ENCODE measurements around the gene MYOZ3.
A peak's percentile ranks its signal among the peaks of the same experiment; 100 is the strongest.

MYOZ3 gene

DNA sequence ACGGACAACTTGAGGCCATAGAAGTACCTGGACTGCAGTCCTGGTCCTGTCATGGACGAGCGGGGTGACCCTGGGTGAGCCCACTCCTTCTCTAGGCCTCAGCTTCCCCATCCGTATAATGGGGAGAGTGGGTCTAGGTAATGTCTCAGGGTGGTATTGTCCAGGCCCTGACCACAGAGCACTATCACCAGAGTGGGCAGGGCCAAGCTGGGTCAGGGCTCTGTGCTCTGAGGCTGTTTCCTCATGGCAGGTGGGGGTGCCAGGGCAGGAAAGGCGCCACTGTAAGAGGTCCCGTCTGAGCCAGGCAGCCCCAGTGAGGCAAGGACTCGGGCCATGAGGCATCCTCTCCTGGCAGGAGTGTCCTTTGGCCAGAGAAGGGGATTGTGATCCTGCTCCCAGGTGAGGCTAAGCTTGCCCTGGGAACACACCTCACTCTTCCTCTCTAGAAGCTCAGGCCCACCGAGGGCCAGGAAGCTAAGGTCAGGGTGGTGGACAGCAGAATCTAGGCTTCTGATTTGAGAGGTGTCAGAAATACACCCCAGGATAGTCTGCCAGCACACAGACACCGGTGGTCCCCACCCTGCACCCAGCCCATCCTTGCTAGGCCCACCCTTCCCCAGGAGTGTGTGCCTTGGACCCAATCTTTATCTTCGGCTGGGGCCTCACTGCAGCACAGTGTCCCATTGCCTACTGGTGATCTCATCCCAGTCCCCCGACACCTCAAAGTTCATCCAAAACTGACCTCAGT is 1.5 kb upstream of the MYOZ3 start:
- no peak for DNase-seq (ENCODE audit: low read depth)

DNA sequence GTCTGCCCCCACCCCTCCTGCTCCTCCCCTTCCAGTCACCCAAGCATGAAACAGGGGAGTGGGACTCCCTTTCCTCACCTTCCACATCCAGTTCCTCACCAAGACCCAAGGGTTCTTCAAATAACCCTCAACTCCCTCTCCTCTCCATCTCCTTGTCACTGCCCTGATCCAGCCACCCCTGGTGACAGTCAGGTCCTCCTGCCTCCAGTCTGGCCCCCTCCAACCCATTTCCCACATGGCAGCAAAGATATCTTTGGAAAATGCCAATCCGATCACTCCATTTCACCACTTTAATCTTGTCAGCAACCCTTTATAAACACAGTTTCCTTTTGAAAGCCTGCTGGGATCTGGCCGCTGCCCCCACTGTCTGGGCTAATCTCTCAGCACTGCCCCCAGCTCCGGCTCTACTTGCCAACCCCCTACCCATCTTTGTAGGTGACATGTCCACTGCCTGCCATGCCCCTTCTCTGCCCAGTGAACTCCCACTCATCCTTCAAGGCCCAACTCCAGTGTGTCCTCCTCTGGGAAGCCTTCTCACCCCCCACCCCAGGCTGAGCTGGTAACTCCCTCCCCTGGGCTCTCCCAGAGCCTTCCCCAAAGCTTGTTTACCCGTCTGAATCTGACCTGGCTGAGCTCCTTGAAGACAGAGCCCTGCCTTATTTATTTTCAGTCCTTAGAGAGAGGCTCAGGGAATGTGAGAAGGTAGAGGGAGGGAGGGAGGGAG is 781 bp upstream of the MYOZ3 start:
- no peak for DNase-seq (ENCODE audit: low read depth)

DNA sequence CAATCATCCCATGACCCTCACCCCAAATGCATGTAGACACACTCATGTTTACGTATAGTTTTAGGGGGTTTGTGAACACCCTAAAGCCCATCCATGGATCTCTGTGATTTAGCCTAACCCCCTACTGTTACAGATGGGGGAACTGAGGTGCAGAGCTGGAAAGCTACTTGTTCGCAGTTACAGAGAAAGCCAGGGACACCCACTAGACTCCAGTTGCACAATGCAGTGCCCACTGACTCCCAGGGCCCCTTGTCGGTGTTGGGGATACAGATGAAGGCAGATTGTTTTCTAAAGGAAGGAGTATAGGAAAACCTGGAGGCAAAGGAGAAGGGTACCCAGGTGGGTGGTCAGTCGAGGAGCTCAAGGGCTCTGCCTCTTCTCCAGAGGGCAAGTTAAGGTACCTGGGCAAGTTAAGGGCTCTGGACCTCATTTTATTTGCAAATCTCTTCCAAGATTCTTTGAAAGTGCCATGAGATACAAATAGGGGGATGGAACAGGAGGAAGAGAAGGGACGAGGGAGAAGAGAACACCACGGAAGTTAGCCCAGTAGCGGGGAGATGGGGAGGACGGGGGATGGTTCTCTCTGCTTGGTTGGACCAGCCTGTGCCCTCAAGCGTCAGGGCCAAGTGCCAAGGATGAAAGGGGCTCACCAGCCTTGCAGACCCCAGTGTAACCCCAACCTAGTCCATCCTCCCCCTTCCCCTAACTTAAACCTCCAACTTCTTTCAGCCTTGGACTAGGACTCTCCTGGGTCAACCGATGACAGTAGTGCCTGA is 958 bp downstream of the MYOZ3 start:
- DNase-seq (ENCODE audit: low read depth): no peak

DNA sequence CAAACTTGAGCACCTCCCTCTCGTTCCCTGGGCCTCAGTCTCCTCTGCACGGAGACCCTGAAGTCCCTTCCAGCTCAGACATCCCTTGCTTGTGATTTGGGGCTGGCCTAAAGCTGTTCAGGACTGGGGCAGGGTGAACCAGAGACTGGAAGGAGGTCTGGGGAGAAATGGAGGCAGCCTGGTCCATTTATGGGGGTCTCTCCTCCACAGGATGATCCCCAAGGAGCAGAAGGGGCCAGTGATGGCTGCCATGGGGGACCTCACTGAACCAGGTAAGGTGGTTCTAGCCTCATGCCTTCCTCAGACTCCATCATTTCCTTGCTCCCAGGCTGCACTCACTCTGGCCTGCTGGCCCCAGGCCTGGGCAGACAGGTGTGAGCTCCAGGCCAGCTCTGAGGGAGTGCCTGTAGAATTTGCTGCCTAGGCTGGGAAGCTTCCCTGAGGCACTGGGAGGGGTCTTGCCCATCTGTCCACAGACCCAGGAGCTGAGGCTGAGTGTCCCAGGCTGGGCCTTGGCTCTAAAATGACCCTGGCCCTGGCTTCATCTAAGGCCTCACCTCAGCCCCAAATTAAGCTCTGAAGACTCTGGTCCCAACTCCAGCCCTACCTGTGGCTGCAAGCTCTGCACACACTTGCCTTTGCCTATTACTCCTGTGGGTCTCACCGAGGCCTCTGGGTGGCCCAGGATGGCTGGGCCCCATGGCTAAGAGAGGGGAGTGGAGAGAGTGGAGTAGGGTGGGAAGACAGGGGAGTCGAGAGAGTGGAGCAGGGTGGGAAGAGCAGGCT is 1.9 kb downstream of the MYOZ3 start:
- DNase-seq (ENCODE audit: low read depth): no peak

DNA sequence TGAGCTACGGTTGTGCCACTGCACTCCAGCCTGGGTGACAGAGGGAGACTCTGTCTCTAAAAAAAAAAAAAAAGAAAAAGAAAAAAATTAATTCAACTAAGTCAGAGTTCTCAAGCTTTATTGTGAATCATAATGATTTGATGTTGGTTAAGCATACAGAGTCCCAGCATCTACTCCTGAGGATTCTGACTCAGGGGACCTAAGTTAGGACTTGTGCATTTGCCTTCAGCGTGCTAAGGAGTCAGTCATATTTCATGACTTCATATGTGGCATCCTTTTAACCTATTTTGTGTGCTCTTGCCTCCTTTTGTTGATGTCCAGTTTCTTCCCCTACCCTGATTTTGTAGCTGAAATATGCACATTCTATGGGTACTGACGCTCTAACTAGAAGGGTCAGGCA is 2.9 kb downstream of the MYOZ3 start:
- DNase-seq (ENCODE audit: low read depth): no peak

DNA sequence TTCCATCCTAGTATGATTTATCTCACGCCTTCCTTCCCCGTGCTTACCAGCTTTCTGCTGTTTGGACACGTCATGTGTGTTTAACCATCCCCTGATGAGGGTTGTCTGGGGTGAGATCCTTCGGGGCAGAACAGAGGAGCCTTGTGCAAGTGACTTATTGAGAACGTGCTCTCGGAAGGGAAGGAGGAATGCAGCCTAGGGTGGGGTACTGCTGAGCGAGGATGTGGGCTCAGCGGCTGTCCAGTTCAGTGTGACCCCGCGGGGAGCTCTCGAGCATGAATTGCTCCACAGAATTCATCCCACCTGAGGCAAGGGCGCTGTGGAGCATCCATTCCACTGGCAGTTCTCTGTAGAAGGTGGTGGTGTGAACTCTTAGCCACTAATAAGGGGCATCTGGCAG is 4.0 kb downstream of the MYOZ3 start:
- no peak for DNase-seq (ENCODE audit: low read depth)

DNA sequence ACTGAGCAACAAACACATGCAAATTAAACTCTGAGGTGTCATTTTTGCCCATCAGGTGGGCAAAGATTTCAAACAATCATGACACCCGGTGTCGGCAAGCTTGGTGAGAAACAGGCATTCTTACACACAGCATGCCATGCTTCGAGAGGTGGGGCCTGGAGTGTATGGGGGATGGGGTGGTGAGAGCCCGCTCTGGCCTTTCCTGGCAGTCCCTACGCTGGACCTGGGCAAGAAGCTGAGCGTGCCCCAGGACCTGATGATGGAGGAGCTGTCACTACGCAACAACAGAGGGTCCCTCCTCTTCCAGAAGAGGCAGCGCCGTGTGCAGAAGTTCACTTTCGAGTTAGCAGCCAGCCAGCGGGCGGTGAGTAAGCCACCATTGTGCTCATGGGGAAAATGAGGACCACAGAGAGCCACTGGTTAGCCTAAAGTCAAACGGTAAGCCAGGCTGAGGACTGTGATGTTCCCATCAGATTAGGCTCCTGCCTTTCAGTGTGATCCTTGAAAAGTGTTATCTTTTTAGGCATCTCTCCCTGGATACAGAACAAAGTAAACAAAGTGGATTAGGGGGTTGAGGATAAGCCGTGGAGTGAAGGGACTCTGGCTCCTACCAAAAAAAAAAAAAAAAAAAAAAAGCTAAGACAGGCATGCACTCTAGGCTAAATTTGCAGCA is 9.4 kb downstream of the MYOZ3 start:
- DNase-seq (ENCODE audit: low read depth): no peak

DNA sequence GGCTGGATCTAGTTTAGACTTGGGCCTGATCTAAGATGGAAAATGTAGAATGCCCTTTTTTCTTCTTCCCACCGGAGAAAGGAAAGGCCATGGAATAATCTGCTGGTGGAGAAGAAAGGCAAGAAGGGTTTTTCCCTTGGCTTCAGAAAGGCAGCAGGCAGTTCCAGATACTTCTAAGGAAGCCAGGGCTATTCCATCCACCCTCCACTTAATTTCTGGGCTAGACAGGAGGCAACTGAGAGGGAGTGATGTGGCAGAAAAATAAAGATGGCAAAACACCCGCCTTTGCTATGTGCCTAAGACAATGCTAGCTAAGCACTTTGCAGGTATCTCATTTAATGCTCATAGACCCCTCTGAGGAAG is 9.9 kb downstream of the MYOZ3 start:
- no peak for DNase-seq (ENCODE audit: low read depth)

DNA sequence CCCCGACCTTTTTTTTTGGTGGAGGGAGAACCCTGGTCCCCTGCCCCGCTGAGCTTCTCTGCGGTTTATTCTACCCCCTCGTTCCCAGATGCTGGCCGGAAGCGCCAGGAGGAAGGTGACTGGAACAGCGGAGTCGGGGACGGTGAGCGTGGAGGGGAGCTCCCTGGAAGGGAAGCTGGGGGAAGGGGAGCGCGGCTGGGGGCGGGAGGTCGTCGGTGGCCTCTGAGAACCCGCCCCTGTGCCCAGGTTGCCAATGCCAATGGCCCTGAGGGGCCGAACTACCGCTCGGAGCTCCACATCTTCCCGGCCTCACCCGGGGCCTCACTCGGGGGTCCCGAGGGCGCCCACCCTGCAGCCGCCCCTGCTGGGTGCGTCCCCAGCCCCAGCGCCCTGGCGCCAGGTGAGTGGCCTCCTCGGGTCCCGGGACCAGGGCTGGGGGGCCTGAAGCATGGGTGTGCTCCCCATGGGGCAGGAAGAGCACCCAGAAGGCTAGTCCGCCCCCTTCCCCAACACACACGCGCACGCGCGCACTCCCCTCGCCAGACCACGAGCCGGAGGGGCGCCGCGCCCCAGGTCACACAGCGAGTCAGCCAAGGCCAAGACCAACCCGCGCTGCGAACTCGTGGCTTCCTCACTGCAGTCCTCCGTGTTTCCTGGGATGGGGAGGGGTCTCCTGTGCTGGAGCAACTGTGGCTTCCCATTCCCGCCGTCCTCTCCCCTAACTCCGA is 10.6 kb downstream of the MYOZ3 start:
- no peak for DNase-seq (ENCODE audit: low read depth)

DNA sequence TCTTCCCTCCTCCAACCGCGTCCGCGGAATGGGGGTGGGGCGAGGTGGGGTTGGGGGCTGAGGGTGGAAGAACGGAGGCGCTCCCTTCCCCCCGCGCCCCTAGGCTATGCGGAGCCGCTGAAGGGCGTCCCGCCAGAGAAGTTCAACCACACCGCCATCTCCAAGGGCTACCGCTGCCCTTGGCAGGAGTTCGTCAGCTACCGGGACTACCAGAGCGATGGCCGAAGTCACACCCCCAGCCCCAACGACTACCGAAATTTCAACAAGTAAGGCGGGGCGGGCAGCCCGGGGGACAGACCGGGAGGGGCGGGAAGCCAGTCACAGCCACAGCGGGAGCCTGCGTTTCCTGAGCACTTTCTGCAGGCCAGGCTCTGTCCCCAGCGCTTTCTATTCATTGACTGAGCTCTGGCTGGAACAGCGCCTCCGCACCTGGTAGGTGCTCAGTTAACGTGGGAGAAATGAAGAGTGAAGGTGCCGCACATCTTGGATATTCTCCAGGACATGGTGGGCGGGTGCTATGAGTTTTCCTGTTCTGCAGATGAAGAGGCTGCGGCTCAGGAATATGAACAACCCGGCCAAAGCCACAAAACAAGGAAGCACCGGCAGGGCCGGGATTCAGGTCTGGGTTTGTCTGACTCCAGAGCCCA is 11.3 kb downstream of the MYOZ3 start:
- DNase-seq (ENCODE audit: low read depth): no peak

DNA sequence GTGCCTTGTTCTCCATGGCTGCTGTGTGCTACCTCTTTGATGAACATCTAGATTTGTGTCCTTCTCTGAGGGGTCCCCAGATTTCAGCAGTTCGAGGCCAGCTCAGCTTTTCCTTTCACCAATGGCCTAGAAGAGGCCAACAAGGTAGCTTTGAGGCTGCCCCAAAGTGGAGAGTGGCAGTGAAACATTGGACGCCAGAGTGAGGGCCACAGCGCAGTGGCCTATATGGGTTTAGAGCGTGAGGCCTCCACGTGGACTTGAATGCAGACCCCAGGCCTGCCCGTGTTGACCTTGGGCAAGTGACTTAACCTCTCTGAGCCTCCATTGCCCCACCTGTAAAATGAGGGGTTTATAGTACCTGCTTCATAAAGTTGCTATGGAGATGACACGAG is 11.8 kb downstream of the MYOZ3 start:
- no peak for DNase-seq (ENCODE audit: low read depth)

DNA sequence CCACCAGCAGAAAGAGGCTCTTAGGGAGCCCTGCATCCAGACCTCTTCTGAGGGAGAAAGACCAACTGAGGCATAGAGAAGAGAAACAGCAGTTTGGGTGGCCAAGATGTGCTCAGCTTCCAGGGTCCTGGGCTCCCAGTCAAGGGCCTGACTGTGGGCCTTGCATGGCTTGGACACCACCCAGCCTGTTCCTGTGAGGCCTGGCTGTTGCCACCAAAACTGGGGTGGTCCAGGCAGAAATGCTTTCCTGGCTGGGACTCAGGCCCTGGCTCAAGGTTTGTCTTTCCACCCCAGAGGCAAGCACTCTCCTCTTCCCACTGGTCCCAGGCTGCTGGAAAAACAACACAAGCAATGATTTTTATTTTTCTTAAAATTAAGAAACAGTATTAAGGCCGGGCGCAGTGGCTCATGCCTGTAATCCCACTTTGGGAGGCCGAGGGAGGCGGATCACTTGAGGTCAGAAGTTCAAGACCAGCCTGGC is 13.3 kb downstream of the MYOZ3 start:
- DNase-seq (ENCODE audit: low read depth): no peak

DNA sequence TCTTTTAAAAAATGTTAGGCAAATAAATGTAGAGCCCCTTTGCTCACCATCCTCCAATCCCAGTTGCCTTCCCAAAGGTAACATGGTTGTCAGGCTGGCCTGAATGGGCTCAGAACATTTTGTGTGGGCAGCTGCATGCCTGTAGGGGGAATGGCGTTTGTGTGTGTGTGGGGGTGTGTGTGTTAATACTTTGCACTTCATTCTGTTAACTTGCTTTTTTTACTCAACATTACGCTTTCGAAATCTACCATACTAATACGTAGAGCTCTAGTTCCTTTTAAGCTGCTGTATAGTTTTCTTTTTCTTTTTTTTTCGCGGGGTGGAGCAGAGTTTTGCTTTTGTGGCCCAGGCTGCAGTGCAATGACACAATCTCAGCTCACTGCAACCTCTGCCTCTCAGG is 14.0 kb downstream of the MYOZ3 start:
- DNase-seq (ENCODE audit: low read depth): no peak

DNA sequence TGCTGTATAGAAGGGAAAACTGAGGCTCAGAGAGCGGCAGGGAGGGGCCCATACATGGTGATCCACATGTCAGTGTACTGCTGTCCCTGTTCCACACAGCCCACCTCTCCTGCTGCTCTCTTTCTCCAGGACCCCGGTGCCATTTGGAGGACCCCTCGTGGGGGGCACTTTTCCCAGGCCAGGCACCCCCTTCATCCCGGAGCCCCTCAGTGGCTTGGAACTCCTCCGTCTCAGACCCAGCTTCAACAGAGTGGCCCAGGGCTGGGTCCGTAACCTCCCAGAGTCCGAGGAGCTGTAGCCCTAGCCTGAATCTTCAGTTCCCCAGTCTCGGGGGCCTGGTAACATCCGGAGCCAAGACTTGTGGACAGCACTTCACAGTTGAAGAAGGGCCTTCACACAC is 15.5 kb downstream of the MYOZ3 start:
- DNase-seq (ENCODE audit: low read depth): no peak

DNA sequence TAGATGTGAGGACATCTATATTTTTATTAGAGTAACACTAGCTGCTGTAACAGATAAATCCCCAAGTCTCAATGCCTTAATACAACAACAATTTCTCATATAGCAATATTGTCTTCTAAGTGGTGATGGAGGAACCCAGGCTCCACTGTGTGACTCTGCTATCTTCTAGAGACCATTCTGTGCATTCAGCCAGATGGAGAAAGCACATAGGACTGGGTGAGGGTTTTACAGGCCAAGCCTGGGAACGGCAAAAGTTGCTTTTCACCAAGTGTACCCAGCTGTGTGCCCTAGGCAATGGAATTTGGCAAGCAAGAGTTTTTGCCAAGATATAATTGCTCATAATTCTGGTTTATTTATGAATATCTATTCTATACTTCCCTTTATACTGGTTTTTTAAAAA is 28.1 kb downstream of the MYOZ3 start:
- no peak for DNase-seq (ENCODE audit: low read depth)

DNA sequence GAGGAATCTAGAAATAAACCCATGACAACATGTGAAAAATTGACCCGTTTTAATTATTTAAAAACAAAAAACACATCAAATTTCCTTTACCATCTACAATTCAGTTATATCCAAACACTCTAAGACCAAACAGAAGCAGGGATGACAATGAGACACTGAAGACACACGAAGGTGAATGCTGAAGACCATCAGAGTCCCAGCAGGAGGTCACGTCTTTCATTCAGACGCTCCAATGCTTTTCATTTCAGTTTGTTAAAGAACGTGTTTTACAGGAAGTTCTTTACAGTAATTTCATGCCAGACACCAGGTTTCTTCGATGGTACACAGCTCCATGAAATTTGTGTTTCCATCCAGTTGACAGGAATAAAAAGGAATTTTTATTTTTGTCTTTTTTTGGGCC is 29.7 kb downstream of the MYOZ3 start:
- DNase-seq (ENCODE audit: low read depth): no peak

DNA sequence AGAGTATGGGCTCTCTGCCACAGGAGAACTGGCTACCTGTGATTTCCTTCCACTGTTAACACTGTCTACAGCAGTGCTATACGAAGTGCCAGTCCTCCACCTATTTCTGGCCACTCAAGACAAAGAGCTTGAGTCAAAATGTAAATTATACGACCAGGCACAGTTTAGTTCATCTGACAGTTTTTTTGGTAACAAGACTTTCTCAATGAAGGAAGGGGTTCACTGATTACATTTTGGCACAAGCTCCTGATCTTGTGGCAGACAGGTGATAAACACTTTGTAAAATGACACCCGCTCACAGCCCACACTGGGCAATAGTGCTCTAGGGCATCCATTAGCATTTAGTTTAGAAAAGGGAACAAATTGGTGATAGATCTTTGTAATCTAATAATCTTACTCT is 31.2 kb downstream of the MYOZ3 start:
- DNase-seq (ENCODE audit: low read depth): no peak

DNA sequence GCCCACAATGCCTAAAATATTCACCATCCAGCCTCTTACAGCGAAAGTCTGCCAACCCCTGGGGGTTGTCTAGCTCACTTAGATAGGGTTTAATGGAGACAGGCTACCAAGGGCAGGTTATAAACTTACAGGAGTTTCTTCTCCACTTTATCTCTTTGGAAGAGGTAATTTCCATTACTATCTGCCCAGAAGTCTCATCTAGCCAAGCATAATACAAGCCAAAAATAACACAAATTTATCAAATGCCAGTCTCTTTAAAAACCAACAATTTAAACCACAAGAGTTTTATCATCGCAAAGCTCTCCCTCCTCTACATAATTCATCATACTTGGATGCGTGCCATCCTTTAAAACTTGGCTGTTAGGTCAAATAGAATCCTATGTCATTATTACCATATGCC is 33.6 kb downstream of the MYOZ3 start:
- no peak for DNase-seq (ENCODE audit: low read depth)

DNA sequence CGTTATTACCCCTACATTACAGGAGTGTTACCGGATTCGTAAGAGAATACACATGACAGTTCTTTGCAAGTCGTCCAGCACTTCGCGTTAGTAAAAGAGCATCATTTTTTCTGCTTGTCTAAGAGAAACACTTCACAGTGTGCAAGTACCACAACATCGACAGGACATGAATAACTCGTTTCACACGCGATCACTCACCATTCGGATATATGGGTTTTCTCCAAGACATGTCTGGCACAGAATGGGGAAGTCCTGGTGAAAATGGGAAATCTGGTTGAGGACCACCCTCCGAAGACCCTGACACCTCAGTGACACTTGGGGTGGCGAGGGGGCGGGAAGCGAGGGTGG is 39.2 kb downstream of the MYOZ3 start:
- DNase-seq (ENCODE audit: low read depth): no peak

DNA sequence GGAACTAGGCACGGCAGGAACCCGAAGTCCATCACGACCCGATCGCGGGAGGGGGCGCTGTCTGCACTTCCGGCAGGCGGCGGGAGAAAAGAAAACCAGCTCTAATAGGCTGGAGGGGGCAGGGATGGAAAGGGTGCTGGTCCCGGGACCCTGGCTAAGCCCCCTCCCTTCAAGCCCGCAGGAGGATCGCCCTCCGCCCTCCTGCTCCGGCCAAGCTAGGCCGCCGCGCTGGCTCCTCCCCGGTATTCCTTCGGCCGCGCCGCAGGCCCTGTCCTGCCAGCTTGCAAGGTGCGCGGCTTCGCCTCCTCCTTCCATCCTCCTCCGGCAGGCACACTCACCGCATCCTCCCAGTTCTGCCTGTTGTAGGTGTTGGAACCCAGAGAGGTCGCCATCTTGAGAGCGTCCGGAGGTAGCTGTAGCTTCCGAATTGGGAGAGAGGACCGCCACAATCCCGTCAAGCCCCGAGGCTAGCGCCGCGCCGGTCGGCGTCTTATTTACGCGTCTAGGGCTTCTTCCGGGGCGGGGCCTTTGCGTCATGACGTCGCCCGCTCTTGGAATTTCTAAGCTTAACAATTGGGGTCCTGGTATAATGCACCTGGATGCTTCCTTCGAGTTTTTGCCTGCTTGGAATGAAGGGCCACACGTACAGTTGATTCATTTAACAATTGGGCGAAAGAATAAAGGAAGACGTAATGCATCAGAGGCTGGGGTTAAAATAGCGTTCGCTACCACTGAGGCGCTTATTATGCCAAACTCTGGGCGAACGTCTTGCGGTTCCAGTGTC is 39.7 kb downstream of the MYOZ3 start, which contains the start of gene RBM22:
TSS of gene RBM22 (minus strand) at position 469 of the 784 bp plus-strand sequence. CDS start at position 392, 77 bp downstream.
- DNase-seq (ENCODE audit: low read depth): peak; percentile 90
